NCI-H2227 treated with DMSO at 0.1 percent for 48 hours (cell line): ENCODE measurements around the gene NCKAP5.

Source experiments
- DNase-seq: peaks from one replicate; lab custom pipeline; 2025; lab: John Stamatoyannopoulos, UW

The NCKAP5 gene

GRCh38 chr2:133568172-133568571, at the start of gene NCKAP5:
TSS of gene NCKAP5 (minus strand) at chr2:133568463. CDS start at chr2:133517526, 50,937 bp downstream.
- peak; percentile 27 for DNase-seq

- no peak for DNase-seq
Observed at GRCh38 chr2:133609664-133610063, 41.4 kb upstream of the NCKAP5 start.

- DNase-seq = no peak
Observed at GRCh38 chr2:133608291-133608690, 40.0 kb upstream of the NCKAP5 start.

- no peak for DNase-seq
Observed at GRCh38 chr2:133607679-133608078, 39.4 kb upstream of the NCKAP5 start.

- DNase-seq = no peak
Observed at GRCh38 chr2:133606616-133607015, 38.4 kb upstream of the NCKAP5 start.

GRCh38 chr2:133605766-133606137, 37.5 kb upstream of the NCKAP5 start:
- no peak for DNase-seq

GRCh38 chr2:133605011-133605765, 36.9 kb upstream of the NCKAP5 start:
- no peak for DNase-seq

GRCh38 chr2:133603109-133603508, 34.8 kb upstream of the NCKAP5 start:
- no peak for DNase-seq

- no peak for DNase-seq
Observed at GRCh38 chr2:133602538-133602937, 34.3 kb upstream of the NCKAP5 start.

GRCh38 chr2:133600266-133600928, 32.1 kb upstream of the NCKAP5 start:
- no peak for DNase-seq

- no peak for DNase-seq
Observed at GRCh38 chr2:133599811-133600210, 31.5 kb upstream of the NCKAP5 start.

GRCh38 chr2:133599211-133599803, 31.0 kb upstream of the NCKAP5 start:
- DNase-seq = no peak

GRCh38 chr2:133598769-133599168, 30.5 kb upstream of the NCKAP5 start:
- DNase-seq = no peak

- DNase-seq = no peak
Observed at GRCh38 chr2:133596701-133597393, 28.6 kb upstream of the NCKAP5 start.

GRCh38 chr2:133591164-133591563, 22.9 kb upstream of the NCKAP5 start:
- DNase-seq = peak; percentile 49

- DNase-seq = no peak
Observed at GRCh38 chr2:133589456-133589855, 21.2 kb upstream of the NCKAP5 start.

GRCh38 chr2:133588144-133588543, 19.9 kb upstream of the NCKAP5 start:
- DNase-seq = no peak

GRCh38 chr2:133586978-133587377, 18.7 kb upstream of the NCKAP5 start:
- no peak for DNase-seq

GRCh38 chr2:133581010-133581760, 12.9 kb upstream of the NCKAP5 start:
- no peak for DNase-seq

GRCh38 chr2:133579274-133579673, 11.0 kb upstream of the NCKAP5 start:
- DNase-seq = no peak

GRCh38 chr2:133576714-133577113, 8.5 kb upstream of the NCKAP5 start:
- no peak for DNase-seq

- no peak for DNase-seq
Observed at GRCh38 chr2:133574620-133575019, 6.4 kb upstream of the NCKAP5 start.
